GM18909 (cell line): ENCODE data around the gene BRD1.

Experiments
- ATAC-seq: cut with Tn5 transposase; IDR thresholded peaks from one replicate; pipeline ENCODE4 v1.9.1; 2021; ENCODE audit warnings: mild to moderate bottlenecking; ENCODE audit not compliant: unreplicated experiment, poor library complexity

Gene BRD1

DNA sequence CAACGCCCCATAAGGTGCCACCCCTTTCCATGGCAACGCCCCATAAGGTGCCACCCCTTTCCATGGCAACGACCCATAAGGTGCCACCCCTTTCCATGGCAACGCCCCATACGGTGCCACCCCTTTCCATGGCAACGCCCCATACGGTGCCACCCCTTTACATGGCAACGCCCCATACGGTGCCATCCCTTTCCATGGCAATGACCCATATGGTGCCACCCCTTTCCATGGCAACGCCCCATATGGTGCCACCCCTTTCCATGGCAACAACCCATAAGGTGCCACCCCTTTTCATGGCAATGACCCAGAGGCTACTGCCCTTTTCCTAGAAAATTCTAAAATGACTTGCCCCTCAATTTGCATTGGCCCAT lies 72.1 kb downstream of the BRD1 start:
- no peak for ATAC-seq

DNA sequence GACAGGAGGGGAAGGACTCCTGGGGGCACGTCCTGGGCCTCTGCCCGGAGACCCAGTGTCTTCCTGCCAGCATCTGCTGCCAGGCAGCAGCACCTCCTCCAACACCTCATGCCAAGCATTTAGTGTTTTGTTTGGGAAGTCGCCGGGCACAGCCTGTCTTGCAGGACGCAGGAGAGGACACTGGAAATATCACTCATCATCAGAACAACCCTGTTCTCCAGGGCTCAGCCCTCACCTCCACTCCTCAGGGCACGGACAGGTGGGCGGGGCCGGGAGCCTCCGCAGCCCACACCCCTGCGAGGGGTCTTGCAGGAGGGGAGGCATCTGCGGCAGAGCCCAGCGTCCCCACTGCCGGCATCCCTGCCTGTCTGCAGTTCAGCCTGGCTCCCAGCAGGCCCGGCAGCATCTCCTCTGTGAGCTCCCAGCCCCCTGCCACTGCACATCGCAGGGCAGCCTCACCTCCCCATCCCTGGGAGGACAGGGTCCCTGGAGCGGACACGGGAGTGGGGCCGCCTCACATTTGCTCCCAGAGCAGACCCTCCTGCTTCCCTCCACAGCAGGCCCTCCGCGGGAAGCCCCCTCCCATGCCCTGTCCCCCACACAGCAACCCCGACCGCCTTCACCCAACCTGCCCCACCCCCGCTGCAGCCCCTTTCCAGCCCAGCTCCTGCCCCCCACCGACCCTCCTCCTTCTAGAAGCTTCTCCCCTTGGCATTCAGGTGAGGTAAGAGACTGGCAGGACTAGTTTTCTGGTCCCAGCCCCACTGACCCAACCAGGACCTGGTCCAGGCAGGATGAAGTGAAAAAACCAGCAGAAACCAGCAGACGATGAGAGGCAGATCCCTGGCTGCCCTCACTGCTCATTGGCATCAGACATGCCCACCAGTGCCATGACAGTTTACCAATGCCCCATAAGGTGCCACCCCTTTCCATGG lies 72.7 kb downstream of the BRD1 start:
- ATAC-seq = no peak

DNA sequence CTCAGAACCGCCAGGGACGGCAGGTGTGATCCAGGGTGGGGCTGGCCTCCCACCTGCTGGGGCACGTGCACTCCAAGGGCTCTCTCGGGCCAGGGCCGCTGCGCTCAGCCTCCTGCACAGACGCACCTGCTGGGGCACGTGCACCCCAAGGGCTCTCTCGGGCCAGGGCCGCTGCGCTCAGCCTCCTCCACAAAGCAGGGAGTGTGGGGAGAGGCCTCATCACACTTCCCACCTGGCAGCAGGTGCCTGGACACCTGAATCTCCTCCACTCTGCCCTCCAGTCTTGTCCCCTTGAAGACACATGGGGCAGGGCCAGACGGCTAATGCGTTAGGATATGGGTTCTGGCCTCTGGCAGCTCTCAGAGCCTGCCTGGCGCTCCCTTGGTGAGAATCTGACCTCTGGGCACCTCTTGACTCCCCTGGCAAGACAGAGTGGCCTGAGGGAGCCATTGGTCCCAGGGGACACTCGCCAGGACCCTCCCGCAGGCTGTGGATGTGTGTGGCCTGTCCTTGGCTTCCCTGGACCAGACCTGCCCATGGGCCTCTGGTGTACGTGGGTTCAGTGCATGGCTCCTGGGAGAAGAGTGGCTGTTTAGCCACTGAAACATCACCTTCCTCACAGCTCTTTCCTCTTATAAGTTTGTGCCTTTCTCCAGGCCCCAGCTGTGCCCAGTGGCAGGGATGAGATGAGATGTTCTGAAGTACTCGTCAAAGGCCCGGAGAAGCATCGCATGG lies 73.5 kb downstream of the BRD1 start:
- ATAC-seq = no peak

DNA sequence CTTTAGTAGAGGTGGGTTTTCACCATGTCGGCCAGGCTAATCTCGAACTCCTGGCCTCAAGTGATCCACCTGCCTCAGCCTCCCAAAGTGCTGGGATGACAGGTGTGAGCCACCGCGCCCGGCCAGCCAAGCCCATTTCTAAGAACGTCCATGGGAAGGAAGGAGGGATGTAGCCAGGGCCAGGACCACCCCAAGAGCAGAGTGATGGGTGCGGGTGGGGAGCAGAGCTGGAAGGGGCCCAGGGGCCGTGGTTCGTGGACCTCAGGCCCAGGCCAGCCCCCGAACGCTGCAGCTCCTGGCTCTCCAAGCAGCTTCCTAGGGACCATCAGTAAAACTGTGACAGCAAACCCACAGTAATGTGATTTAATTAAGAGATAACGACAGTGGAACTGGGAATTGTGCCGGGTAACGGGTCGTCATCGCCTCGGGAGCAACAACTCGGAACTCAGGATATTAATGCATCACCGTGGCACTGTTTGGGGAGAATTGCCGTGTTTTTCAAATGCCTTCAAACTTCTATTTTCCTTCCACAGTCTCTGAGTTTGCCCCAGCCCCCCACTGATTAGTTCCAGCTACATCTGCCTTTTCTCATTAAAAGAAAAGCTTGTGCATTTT lies 74.3 kb downstream of the BRD1 start:
- ATAC-seq = no peak

DNA sequence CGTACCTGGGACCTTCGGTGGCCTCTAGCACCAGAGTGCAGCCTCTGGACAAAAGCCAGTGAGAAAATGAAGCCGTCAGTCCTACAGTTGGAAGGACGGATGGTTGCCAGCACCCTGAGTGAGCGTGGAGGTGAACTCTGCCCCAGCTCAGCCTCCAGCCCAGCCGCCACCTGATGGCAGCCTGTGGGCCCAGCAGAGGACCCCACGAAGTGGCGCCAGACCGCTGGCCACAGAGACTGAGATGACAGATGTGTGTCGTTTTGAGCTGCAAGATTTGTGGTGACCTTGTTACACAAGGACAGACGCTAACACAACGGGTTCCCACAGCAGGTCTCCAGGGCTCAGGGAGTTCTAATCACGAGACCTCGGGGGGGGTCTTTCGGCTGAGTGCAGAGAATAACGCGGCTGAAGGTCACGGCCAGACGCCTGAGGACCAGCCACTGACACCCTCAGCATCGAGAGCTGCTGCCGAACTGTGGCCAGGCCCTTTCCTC lies 75.0 kb downstream of the BRD1 start:
- no peak for ATAC-seq

DNA sequence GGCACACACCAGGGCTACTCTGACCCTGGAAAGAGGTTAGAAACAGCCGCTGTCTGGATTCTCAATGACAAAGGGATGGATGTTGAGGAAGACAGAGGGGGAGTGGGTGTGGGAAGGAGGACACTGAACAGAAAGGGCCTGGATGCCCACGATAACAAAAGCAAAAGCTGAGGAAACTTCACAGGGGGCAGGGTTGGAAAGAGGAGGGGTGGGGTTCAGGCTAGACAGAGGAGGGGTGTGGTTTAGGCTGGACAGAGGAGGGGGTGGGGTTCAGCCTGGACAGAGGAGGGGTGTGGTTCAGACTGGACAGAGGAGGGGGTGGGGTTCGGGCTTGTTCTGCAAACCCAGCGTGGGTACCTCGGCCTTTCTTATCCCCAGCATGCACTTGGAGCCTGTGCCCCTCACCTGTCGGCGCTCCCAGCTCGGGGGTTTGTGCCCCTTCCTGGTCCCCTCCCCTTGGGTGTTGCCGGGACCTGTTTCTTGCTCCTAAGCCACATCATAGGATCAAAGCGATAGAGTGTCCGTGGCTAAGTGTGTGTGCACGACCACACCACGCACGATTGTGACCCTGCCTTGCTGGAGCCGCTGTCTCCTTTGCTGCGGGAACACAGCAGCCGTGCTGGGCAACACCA lies 75.6 kb downstream of the BRD1 start:
- ATAC-seq = no peak

DNA sequence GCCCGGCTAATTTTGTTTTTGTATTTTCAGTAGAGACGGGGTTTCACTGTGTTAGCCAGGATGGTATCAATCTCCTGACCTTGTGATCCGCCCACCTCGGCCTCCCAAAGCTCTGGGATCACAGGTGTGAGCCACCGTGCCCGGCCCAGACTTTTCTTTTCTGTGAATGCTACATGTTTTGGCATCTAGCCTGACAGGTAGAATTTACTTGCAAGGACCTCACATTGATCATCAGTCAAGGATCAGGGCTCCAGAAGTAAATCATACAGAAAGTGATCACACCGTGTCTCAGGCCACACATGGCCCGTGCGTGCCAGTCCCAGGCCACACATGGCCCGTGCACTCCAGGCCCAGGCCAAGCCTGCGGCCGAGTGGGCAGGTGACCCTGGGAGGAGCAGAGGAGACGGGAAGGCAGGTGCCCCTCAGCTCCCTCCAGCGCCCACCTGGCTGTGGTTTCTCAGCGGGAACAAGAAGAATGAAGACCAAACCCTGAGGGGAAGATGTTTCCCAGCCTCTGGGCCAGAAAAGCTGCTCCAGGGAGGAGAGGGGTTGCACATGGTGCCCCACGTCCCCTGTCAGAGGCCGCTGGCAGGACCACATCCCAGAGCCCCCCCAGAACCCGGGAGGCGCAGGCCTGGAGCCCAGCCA lies 76.2 kb downstream of the BRD1 start:
- ATAC-seq = no peak

DNA sequence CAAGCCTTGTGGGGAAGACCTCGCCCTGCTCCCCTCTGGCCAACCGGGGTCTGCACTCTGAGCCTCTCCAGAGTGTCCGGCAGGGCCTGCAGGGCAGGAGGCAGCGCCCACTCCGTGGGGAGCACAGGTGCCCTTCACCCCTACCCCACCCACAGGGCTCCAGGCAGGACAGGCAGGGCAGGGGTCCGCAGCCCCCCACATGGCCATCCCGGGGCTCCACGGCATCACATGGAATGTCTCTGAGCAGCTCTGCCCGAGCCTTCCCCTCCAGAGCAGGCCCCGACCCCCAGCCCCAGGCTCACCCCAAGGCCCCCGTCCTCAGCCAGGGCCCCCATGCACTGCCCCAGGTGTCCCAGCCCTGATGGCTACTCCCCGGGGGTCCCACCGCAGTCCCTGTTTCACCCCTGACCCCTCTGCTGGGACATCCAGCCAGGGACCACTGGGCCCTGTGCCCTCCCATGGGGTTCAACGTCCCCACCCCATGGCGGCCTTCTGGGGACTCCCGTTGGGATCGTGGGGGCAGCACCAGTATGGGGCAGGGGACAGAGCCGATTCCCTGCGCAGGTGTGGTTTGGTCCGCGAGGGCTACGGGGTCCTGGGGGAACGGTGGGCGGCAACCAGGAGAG lies 77.7 kb downstream of the BRD1 start:
- no peak for ATAC-seq

DNA sequence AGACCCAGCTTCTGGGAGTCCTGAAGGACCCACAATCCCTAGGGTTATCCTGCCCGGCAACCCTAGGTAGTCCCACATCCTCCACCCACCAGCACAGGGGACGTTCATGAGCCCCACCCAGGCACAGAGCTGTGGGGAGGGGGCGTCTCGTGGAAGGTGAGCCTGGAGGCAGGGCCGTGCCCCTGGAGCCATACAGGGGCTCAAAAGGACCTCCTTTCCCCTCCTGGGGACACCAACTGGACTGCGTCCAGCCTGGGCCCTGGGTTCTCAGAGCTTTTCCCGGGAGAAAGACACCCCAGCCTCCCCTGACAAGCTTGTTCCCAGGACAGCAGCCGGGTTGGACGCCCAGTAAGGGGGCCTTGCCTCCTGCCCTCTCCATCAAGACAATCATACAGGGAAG lies 78.4 kb downstream of the BRD1 start:
- no peak for ATAC-seq

DNA sequence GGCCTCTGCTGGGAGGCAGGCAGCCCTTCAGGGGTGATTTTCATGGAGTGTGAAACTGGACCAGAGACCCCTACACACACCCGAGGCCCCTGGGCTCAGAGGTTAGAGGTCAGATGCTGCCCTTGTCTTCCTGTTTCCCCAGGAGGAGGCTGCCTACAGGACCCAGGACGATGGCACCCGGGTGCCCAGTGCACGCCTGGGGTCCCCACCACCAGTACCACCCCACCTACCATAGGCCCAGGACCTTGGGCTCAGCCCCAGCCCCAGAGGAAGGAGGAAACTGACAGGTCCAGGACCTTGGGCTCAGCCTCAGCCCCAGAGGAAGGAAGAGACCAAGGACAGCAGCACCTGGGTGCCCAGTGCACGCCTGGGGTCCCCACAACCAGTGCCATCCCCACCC lies 79.2 kb downstream of the BRD1 start:
- ATAC-seq = no peak

DNA sequence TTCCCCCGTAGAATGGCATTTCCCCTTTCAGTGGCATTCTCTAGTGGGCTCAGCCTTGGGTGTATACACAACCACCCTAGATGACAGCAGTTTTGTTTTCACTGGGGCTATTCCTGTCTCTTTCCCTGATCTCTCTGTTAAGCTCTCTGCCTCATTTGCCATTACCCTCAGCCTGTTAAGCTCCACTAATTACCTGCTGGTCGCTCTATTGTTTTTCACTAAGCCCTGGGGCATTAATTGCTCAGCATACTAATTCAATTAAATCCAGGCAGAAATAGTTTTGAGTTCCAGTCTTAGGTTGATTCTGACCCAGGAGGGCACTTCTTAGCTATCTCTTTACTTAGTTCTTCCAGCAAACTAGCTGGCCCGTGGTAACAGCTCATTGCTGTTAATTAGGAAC lies 80.0 kb downstream of the BRD1 start:
- ATAC-seq = no peak

DNA sequence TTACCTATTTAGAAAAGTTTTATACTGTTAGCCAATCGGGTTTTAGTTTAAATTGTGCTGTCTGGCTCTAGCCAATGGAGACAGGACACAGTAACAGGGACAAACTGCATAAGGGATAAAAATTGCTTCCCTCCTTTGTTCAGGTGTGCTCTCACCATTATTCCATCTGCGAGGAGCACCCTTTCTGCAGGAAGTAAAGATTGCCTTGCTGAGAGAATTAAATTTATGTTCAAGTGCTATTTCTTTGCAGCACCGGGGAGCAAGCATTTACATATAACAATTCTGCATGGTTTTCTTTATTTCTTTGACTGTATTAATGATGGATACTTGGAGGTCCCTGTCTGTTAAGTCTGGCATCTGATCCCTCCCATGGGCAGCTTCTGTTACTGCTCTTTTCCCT lies 80.5 kb downstream of the BRD1 start:
- ATAC-seq = no peak

DNA sequence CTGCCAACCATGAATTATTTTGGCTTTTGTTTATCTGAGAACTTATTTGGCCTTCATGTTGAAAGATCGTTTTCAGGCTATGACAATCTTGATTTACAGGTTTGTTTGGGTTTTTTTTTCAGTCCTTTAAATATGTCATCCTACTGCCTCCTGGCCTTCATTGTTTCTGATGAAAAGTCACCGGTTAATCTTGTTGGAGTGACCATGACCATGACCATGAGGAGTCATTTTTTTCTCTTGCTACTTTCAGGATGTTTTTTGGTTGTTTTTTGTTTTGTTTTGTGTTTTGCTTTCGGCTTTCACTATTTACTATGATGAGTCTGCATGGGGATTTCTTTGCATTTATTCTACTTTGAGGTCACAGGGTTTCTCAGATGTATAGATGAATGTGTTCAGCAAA lies 81.6 kb downstream of the BRD1 start:
- no peak for ATAC-seq

DNA sequence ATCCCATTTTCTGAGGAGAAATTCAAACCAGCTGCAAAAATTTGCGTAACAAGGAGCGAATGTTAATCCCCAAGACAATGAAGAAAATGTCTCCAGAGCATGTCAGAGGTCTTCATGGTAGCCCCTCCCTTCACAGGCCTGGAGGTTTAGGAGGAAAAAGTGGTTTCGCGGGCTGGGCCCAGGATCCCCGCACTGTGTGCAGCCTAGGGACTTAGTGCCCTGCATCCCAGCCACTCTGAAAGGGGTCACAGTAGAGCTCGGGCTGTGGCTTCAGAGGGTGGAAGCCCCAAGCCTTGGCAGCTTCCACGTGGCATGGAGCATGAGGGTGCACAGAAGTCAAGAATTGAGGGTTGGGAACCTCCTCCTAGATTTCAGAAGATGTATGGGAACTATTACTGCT lies 87.4 kb downstream of the BRD1 start:
- ATAC-seq = no peak

DNA sequence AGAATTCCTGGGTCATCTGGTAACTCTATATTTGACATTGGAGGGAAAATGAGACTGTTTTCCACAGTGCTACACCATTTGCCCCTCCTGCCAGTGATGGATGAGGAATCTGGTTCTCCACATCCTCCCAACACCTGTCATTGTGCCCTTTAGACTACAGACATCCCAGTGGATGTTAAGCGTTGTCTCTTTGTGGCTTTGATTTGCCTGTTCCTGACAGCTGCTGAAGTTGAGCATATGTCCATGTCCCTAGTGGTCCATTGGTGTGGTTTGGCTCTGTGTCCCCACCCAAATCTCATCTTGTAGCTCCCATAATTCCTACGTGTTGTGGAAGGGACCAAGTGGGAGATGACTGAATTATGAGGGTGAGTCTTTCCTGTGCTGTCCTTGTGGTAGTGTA lies 88.5 kb downstream of the BRD1 start:
- ATAC-seq = no peak

DNA sequence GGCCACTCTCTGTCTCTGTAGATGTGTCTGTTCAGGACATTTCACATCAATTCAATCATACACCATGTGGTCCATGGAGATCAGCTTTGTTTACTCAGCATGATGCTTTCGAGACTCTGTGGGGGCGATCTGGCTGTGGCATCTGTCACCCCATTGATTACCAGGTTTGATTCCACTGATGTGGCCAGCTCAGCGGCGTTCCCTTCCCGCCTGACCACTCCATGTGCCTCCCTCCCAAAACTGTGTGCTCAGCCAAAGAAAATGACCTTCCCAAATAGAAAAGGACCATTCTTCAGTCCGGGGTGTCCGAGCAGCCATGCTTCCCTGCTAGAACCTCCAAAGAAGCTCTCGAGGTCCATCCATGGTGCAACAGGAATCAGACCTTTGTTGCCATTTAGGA lies 89.1 kb downstream of the BRD1 start:
- no peak for ATAC-seq

DNA sequence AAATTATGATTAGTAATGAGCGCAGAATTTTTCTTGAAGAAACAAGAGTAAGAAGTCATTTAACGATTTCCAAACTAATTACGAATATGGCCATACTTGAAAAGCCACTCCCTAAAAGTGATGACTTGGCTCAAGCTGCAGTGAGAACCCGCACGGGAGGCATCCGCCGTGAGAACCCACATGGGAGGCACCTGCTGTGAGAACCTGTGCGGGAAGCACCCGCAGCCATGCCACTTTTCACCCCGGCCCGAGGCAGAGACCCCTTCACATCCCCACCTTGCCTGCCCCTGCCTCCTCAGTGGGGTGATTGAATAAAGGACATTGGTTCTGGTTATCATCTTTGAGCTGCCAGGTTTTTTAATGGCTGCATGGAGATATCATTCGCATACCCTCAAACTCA lies 89.7 kb downstream of the BRD1 start:
- no peak for ATAC-seq

DNA sequence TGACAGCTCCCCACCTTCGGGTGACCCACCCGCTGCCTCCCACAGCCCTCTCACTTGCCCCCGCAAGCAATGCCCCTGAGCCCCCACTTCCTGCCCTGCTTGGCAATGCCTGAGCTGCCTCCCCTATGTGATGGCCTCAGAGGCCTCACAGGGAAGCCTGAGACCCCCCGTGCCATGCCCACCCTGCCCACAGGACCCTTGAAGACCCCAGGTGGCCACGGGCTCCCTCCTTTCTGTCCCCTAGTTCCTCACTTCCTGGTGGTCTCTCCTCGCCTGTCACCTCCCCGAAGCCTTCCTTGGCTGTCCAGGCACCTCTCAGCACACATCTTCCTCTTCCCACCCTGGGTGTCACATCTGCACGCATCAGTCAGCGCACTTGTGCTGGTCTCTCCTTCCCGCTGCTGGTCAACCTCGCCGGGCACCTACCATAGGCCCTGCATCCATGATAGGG lies 90.5 kb downstream of the BRD1 start:
- no peak for ATAC-seq

DNA sequence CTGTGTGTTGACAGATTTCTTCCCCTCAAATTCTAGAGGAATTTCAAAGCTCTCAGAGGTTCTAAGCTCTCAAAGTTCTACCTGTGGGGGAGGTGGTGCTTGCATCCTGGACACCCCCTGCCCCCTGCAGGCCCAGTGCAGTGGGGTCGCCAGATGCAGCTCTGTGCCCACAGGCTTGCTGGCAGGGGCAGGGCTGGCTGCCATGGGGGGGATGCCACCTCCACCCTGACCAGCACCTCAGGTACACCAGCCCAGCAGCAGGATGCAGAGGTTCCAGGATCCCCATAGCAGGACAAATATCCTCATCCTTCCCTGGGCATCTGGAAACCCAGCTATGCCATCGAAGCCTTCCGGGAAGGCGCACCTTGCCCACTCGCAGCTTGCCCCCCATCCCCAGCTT lies 91.1 kb downstream of the BRD1 start:
- ATAC-seq = no peak
